Subcutaneous abdominal adipose tissue (tissue), 5 donors: ENCODE data around the gene IGSF8.

Experiments
- H3K27ac ChIP-seq: one replicate; pipeline ENCODE4 v1.7.0; 2013; ENCODE audit warnings: low read depth, mild to moderate bottlenecking, inconsistent platforms, low read length, moderate library complexity
- H3K27me3 ChIP-seq, 5 donors: one replicate each; pipeline ENCODE4 v1.7.0; 2013; ENCODE audit warnings: low read length in 5 of 5, inconsistent platforms in 1 of 5; ENCODE audit not compliant: control insufficient read depth in 5 of 5, insufficient read depth in 4 of 5
- H3K36me3 ChIP-seq, 5 donors: one replicate each; pipeline ENCODE4 v1.7.0; 2013; ENCODE audit warnings: low read length in 5 of 5; ENCODE audit not compliant: control insufficient read depth in 5 of 5, insufficient read depth in 5 of 5
- H3K4me1 ChIP-seq, 5 donors: one replicate each; pipeline ENCODE4 v1.7.0; 2013; ENCODE audit warnings: low read length in 5 of 5, mild to moderate bottlenecking in 3 of 5, moderate library complexity in 1 of 5; ENCODE audit not compliant: control insufficient read depth in 5 of 5, insufficient read depth in 5 of 5
- H3K4me3 ChIP-seq, 5 donors: one replicate each; pipeline ENCODE4 v1.7.0; 2013; ENCODE audit warnings: low read length in 5 of 5, low read depth in 1 of 5
- H3K9ac ChIP-seq, 5 donors: one replicate each; pipeline ENCODE4 v1.7.0; 2013; ENCODE audit warnings: low read length in 5 of 5, mild to moderate bottlenecking in 4 of 5, moderate library complexity in 3 of 5
- H3K9me3 ChIP-seq, 5 donors: one replicate each; pipeline ENCODE4 v1.7.0; 2013; ENCODE audit warnings: low read length in 5 of 5; ENCODE audit not compliant: control insufficient read depth in 5 of 5
- donor health status: healthy.
- donor health status: healthy.
- donor health status: healthy.
- donor health status: healthy.
- donor health status: healthy.

IGSF8 gene

GRCh38 chr1:160098852-160099561 is 588 bp upstream of the IGSF8 start:
- H3K27me3 ChIP-seq: no peaks in the 10 kb centered on the region
- H3K4me3 ChIP-seq: peak overlapping the region; percentile 63 to 84 (median 74)
- H3K9me3 ChIP-seq: no peaks in the 10 kb centered on the region
- peak overlapping the region; percentile 95 for H3K27ac ChIP-seq
- peaks cover 0 to 13% (median 9%) of the 10 kb centered on the region in 5 donors for H3K36me3 ChIP-seq
- peak overlapping the region; percentile 77 to 92 (median 89) for H3K9ac ChIP-seq
- peaks cover 20 to 54% (median 39%) of the 10 kb centered on the region in 5 donors for H3K4me1 ChIP-seq

GRCh38 chr1:160097151-160097910 is 1.1 kb downstream of the IGSF8 start:
- Histone ChIP-seq H3K27ac (no peak overlapping the region), H3K27me3 (no peaks in the 10 kb centered on the region), H3K9me3 (no peaks in the 10 kb centered on the region), H3K9ac (peak overlapping the region; percentile 38 to 90 (median 87)), H3K36me3 (peaks cover 0 to 30% (median 26%) of the 10 kb centered on the region in 5 donors), H3K4me3 (peak overlapping the region; percentile 62 to 87 (median 78)), H3K4me1 (peaks cover 20 to 45% (median 38%) of the 10 kb centered on the region in 5 donors)

DNA sequence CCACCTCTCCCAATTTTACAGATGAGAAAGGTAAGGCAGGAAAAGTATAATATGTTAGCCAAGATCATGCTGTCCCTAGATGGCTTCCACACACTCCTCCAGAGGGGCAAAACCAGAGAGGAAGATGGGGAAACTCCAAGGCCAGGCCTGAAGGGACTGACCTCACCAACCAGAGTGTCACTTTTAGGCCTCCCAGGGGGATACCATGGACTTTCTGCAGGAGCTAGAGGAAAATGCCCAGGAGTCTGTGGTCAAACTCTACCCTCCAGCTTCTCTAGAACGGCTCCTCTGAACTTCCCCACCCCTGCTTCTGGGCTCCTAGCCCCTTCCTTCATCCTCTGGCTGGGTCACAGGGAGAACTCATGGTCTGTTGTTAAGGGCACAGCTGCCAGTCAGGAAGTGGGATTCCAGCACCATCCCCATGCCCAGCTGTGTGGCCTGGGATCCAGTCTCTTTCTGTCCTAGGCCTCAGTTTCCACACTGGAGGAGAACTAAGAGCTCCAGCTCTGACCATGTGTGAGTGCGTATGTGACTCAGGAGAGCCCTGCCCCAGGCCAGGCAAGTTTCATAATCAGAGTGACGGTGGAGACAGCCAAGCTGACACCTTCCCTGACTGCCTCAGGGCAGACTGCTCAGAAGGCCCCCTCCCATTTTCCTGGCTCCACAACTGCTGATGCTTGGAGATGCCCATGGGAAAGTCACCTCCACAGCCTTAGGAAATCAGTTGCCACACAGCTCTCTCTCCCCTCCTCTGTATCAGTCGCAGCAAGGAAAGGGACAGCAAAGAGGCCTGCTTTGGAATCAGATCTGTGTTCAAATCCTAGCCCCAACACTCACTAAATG is 1.9 kb downstream of the IGSF8 start:
- Histone ChIP-seq H3K27ac (no peak overlapping the region), H3K9ac (peak overlapping the region; percentile 15 to 87 (median 42)), H3K9me3 (no peaks in the 10 kb centered on the region), H3K4me1 (peaks cover 17 to 37% (median 34%) of the 10 kb centered on the region in 5 donors), H3K36me3 (peaks cover 0 to 38% (median 34%) of the 10 kb centered on the region in 5 donors), H3K27me3 (no peaks in the 10 kb centered on the region), H3K4me3 (peak overlapping the region in 3 of 5 donors; percentile 6 to 87 (median 62))

DNA sequence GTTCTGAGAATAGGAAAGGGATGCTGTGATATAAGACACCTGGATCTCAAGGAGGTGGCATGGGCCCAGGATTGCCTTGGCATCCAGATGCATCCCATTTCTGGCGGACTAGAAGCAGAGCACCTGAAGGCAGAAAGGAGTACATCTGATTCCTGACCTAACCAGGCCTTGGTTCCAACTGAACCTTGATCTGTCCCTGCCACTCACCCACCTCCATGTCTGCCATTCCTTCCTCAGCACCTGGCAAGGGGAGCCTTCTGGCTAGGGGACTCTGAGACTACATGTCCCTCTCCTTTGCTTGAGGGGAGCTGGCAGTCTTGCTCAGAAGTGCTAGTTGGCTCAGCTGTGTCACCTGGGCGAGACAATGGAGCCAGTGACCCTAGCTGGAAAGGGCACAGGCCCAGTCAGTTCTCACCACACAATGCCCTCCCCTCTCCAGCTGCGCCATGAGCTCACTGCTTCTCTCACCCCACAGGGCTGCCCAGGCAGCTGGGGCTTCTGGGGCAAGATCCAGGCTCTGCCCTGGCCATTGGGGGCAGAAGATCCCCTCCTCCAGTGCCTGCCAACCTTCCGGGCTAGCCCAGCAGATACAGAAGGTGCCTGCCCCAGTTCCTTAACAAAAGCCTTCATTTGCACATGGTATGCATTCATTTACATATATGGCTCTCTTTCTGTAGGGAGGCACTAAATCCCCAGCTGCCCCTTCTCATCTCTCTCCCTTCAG is 2.9 kb downstream of the IGSF8 start:
- Histone ChIP-seq H3K36me3 (peaks cover 0 to 48% (median 44%) of the 10 kb centered on the region in 5 donors), H3K9me3 (no peaks in the 10 kb centered on the region), H3K27ac (no peak overlapping the region), H3K4me3 (no peak overlapping the region), H3K27me3 (no peaks in the 10 kb centered on the region), H3K9ac (peak overlapping the region in 1 of 5 donors; percentile 5), H3K4me1 (peaks cover 13 to 33% (median 29%) of the 10 kb centered on the region in 5 donors)

- no peak overlapping the region for H3K27ac ChIP-seq
- no peak overlapping the region for H3K4me3 ChIP-seq
- peaks cover 0 to 55% (median 51%) of the 10 kb centered on the region in 5 donors for H3K36me3 ChIP-seq
Observed at GRCh38 chr1:160094806-160095205, 3.6 kb downstream of the IGSF8 start.

DNA sequence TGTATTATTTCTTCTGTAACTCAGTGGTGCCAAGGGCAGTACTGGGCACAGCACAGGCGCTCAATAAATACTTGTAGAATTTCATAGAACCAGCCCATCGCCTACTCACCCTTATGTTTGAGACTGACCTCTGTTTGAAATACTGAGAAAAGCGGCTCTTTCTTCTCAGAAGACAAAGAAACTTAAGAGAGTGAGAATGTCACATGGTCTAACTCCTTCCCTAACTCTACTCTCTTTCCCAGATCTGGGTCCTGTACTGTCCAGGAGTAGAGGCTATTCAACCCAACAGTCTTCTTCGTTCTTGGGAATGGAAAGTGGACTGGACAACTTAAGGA is 4.2 kb downstream of the IGSF8 start:
- Histone ChIP-seq H3K4me3 (no peak overlapping the region), H3K27me3 (no peaks in the 10 kb centered on the region), H3K27ac (no peak overlapping the region), H3K9me3 (no peaks in the 10 kb centered on the region), H3K9ac (no peak overlapping the region), H3K36me3 (peaks cover 0 to 59% (median 51%) of the 10 kb centered on the region in 5 donors), H3K4me1 (peaks cover 13 to 30% (median 27%) of the 10 kb centered on the region in 5 donors)

More at GRCh38 chr1:160094806-160095205, 3.6 kb downstream of the IGSF8 start:
- Histone ChIP-seq H3K9me3 (no peaks in the 10 kb centered on the region), H3K9ac (peak overlapping the region in 1 of 5 donors; percentile 5), H3K4me1 (peaks cover 13 to 33% (median 29%) of the 10 kb centered on the region in 5 donors), H3K27me3 (no peaks in the 10 kb centered on the region)

- Histone ChIP-seq H3K4me3 (no peak overlapping the region), H3K27ac (no peak overlapping the region), H3K9me3 (no peaks in the 10 kb centered on the region), H3K9ac (no peak overlapping the region), H3K27me3 (no peaks in the 10 kb centered on the region), H3K36me3 (peaks cover 0 to 64% (median 55%) of the 10 kb centered on the region in 5 donors), H3K4me1 (peaks cover 13 to 27% (median 23%) of the 10 kb centered on the region in 5 donors)
Observed at GRCh38 chr1:160093624-160094290, 4.7 kb downstream of the IGSF8 start.

- H3K4me1 ChIP-seq: peaks cover 13 to 25% (median 21%) of the 10 kb centered on the region in 5 donors
- no peak overlapping the region for H3K9ac ChIP-seq
- no peak overlapping the region for H3K4me3 ChIP-seq
- no peaks in the 10 kb centered on the region for H3K27me3 ChIP-seq
- no peaks in the 10 kb centered on the region for H3K9me3 ChIP-seq
- H3K27ac ChIP-seq: no peak overlapping the region
- H3K36me3 ChIP-seq: peaks cover 0 to 70% (median 63%) of the 10 kb centered on the region in 5 donors
Observed at GRCh38 chr1:160093069-160093395, 5.4 kb downstream of the IGSF8 start.
